GM19467 (cell line): ENCODE results near the gene MACROD2.
"Not testable (repeated sequence)": the region's sequence is repeated elsewhere in the genome, so short reads cannot be mapped to it uniquely, and the experiment has no call there.

Experiments
- ATAC-seq: cut with Tn5 transposase; IDR thresholded peaks from one replicate; pipeline ENCODE4 v1.9.1; 2021; ENCODE audit warnings: mild to moderate bottlenecking, moderate library complexity; ENCODE audit not compliant: unreplicated experiment

Gene MACROD2

DNA sequence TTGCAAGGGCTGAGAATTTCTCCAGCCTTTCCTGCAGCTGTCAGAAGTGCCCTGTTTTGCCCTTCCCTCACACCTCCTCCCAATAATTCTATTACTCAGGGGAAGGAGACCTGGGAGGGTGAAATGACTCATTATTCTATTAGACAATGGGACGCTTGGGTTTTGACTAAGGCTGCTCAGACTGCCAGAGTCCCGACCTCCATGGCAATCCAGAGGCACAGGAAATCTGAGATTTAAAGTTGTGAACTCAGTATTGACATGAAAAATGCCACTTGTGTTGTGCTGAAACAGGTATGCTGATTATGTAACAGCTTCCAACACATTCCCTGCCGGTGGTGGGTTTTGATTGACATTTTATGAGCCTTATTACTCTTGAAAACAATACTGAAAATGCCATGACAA, 967.9 kb downstream of the MACROD2 start:
- ATAC-seq, result no peak

GRCh38 chr20:14966203-14966602, 970.9 kb downstream of the MACROD2 start:
- no peak for ATAC-seq

- no peak for ATAC-seq
These were observed 971.5 kb downstream of the MACROD2 start for GRCh38 chr20:14966808-14967207.

DNA sequence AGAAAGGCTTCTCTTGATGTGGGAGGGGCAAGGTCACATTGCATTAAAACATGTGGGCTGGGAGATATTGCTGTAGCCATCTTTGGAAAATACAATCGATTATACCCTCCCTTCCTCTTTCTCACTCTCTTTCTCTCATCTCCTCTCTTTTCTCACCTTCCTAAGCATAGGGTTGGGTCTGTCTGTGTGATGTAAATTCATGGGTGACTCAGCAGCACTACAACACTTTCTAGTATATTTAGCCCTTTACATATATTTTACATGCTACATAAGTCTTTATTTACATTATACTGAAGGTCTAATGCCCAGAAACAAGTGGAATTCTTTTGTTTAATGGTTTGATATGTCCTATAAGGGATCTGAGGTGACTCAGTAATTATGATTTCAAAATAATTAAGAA, 976.9 kb downstream of the MACROD2 start:
- no peak for ATAC-seq

DNA sequence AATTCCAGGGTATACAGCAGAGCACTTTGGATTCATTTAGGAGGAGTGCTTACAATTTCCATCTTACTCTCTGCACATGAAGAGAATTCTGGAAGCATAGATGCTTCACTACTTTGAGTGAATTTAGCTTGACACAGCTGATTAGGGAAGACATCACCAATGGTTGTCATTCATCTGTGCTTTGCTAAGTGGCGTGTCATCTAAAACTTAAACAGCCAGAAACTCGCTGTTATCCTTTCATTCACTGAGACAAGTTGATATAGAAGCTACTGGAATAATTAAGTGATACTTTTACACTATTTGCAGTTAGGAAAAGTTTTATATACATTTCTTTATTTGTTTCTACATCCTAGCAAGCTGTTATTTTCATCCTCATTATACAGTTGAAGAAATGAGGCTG, 977.4 kb downstream of the MACROD2 start:
- ATAC-seq, result no peak

DNA sequence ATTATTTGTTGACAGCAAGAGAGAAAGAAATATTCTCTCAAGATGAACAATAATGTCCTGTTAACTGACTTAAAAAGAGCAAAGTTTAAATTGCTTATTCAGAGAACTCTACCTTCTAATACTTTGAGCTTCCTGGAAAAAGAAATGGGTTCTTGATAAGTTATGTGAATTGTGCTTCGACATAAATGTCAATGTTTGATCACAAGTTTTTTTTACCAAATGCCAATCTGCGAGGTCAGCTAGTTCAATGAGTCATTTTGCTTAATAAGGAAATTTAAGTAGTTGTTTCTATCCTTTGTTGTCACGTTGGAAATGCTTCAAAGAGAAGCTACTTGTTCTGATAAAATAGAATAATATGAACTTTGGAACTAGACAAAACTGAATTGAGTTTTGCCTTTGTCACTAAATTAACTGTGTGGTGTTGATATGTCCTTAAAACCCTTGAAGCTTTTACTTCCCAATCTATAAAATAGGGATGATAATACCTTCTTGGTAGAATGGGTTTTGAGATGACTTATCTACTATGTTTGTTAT, 984.2 kb downstream of the MACROD2 start:
- no peak for ATAC-seq

GRCh38 chr20:14981486-14981885, 986.2 kb downstream of the MACROD2 start:
- ATAC-seq, result not testable (repeated sequence)

DNA sequence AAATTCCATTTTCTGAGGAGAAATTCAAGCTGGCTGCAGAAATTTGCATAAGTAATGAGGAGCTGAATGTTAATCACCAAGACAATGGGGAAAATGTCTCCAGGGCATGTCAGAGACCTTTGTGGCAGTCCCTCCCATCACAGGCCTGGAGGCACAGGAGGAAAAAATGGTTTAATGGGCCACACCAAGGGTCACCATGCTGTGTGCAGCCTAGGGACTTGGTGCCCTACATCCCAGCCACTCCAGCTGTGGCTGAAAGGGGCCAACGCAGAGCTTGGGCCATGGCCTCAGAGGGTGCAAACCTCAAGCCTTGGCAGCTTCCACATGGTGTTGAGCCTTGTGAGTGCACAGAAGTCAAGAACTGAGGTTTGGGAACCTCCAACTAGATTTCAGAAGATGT, 987.0 kb downstream of the MACROD2 start:
- not testable (repeated sequence) for ATAC-seq

GRCh38 chr20:14984305-14984704, 989.0 kb downstream of the MACROD2 start:
- ATAC-seq, result no peak

- ATAC-seq, result no peak
These were observed 989.7 kb downstream of the MACROD2 start for GRCh38 chr20:14984768-14985622.

DNA sequence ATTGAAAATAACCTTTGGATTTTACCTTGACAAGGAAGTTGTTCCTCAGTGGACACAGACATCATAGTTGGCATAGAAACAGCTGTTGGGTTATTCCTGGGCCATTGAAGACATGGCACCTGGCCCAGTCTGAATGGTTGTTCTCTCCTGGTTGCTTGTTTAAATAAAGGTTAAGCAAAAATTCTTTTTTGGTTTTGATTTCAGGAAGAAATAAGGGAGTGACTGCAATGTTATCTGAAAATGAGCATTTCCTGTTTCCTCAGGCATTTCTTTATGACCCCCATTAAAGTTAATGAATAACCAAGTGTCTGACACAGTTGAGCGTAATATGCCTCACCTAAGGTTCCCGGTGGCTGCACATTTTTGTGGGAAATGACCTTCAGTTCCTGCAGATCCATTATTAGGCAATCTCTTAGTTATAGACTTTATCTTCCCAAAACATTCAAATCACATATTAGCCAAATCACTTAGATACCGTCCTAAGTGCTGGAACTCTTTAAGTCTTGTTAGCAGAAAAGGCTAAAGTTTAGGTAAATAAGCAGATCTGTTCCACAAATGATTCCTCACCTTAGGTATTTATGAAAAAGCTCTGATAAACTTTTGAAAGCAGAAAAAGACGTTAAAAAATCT, 990.8 kb downstream of the MACROD2 start:
- ATAC-seq, result no peak

- no peak for ATAC-seq
These were observed 991.3 kb downstream of the MACROD2 start for GRCh38 chr20:14986656-14987055.

- no peak for ATAC-seq
These were observed 994.4 kb downstream of the MACROD2 start for GRCh38 chr20:14989535-14990290.

- ATAC-seq, result no peak
These were observed 995.7 kb downstream of the MACROD2 start for GRCh38 chr20:14991023-14991422.

GRCh38 chr20:14992153-14992552, 996.8 kb downstream of the MACROD2 start:
- no peak for ATAC-seq

- no peak for ATAC-seq
These were observed 997.6 kb downstream of the MACROD2 start for GRCh38 chr20:14992961-14993360.

DNA sequence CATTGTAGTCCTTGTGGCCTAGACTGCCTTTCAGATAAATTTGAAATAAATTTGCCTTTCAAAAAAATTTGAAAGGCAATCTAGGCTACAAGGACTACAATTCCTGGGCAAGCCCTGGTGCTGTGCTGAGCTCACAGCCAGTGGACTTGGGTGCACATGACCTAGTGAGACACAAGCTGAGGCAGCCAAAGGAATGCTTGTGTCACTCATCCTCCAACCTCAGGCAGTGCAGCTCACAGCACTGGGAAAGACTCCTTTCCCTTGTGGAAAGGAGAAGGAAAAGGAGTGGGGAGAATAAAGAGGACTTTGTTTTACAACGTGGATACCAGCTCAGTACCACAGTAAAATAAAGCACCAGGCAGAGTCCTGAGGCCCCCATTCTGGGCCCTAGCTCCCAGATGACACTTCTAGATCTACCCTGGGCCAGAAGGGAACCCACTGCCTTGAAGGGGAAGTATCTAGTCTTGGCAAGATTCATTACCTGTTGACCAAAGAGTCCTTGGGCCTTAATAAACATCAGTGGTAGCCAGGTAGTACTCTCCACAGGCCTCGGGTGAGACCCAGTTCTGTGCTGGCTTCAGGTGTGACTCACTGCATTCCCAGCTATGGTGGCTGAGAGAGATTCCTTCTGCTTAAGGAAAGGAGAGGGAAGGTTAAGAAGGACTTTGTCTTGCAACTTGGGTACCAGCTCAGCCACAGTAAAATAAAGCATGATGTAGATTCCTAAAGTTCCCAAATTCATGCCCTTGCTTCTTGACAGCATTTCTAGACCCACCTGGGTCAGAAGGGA, 1001.8 kb downstream of the MACROD2 start:
- ATAC-seq, result no peak

GRCh38 chr20:14997791-14998190, 1002.5 kb downstream of the MACROD2 start:
- no peak for ATAC-seq

DNA sequence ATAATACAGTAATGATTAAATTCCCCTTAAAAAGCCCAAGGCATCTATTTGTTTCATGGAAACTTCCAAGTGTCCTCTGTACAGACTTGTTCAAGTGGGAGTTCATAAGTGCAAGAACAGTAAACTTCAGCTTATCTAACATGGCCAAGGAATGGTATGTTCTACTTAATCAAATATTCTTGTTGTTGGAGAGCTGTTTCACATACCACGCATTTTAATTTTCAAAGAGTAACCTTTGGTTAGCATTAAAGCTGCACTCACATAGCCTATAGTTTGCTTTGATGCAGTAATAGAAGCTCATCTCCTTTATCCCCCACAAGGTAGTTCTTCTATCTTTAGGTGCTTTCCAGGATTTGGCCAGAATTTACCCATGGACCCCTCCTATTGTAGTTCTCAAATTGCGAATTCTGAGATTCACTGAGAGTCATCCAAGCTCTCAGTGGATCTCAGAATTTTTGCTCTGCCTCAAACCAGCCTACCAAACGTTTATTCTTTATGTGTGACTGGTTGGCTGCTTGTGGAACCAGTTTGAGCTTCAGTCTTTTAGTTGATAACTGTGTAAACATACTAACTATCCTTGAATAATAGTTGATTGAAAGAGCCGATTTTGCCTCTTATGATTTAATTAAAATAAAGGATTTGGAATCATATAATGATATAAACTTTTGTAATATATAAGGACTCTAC, 1010.1 kb downstream of the MACROD2 start:
- ATAC-seq, result no peak

DNA sequence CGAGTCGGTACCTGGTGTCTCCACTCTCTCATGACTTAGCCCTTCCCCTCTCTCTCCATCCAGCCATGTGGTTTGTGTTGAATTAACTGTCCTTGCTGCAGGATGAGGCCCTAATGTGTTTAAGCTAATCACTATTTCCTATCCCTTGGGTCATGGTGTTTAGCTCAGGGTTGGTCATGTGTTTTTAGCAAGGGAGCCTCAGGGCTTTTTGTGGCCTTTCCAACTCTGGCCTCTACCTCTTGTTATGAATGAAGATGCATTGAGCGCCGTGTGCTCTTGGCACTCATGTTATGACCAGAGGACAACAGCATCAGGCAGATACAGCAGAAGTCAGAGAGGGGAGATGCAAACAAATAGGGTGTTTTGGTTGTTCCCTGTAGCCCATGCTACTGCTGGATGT, 1016.3 kb downstream of the MACROD2 start:
- no peak for ATAC-seq
